GM21381 (cell line): ENCODE results near the gene C6orf136.

ENCODE experiments used
- ATAC-seq: cut with Tn5 transposase; IDR thresholded peaks from one replicate; pipeline ENCODE4 v1.9.1; 2021; ENCODE audit warnings: mild to moderate bottlenecking, moderate library complexity; ENCODE audit not compliant: unreplicated experiment

C6orf136 gene, protein sequence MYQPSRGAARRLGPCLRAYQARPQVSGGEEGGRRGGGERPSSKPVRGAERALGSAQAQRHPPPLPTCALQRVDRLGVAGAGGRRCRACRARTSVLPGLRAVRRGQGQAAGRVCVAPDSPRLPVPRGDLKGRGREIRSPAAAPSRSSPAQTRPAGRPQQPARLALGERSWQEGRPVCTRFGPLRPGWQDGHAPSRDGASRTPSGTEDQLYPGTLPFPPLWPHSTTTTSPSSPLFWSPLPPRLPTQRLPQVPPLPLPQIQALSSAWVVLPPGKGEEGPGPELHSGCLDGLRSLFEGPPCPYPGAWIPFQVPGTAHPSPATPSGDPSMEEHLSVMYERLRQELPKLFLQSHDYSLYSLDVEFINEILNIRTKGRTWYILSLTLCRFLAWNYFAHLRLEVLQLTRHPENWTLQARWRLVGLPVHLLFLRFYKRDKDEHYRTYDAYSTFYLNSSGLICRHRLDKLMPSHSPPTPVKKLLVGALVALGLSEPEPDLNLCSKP

DNA sequence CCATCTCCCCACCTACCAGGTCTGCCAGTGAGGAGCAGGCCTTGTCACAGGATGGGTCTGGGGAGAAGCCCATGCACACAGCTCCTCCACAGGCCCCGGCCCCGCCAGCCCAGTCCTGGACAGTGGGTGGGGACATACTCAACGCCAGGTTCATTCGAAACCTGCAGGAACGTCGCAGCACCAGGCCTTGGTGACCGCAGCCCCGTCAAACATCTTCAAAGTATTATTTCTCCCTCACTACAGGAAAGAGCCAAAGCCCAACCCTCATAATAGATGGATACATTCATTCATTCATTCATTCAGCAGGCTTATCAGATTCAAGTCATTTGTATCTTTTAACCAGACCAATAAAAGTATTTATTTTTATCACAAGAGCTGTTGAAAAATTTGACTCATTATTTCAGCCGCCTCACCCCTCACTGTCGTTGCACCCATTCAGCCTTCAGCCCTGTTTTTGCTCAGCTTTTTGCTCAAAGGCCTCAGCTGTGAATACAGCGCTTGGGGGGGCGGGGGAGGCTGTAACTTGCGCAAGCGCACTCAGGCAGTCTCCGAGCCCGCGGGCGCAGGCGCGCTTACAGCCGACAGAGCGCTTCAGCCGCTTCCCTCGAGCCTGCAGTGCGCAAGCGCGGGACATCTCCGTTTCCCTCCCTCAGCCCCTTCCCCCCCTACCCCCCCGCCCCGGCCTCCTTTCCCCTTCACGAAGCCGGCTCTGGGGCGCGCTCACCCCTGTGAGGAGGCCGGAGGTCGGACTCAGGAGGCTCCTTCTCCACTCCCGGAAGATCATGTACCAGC is at the start of gene C6orf136:
Gene C6orf136, plus strand, starts transcription at position 684 of the 792 bp plus-strand sequence. Its CDS starts 99 bp downstream, at position 783.
- ATAC-seq: peak; percentile 47

DNA sequence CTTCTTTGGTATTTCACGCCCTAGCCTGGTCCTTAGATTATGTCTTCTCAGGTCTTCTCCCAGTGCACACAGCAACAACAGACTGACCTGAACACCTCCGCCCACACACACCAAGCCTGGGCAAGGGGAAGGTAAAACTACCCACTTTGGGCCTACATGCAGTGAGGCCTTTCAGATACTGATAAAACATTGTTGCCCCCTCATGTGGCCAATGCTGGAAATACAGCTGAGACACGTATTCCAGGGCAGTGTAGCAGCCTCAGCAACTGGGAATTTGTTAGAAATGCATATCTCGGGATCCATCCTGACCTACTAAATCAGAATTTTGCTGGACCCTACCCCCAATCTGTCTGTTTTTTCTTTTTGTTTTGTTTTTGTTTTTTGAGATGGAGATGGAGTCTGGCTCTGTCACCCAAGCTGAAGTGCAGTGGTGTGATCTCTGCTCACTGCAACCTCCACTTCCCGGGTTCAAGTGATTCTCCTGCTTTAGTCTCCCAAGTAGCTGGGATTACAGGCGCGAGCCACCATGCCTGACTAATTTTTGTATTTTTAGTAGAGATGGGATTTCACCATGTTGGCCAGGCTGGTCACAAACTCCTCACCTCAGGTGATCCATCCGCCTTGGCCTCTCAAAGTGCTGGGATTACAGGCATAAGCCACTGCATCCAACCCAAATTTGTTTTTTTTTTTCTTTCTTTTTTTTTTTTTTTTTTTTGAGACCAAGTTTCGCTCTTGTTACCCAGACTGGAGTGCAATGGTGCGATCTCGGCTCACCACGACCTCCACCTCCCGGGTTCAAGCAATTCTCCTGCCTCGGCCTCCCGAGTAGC is 49.4 kb upstream of the C6orf136 start:
- ATAC-seq: peak; percentile 54

DNA sequence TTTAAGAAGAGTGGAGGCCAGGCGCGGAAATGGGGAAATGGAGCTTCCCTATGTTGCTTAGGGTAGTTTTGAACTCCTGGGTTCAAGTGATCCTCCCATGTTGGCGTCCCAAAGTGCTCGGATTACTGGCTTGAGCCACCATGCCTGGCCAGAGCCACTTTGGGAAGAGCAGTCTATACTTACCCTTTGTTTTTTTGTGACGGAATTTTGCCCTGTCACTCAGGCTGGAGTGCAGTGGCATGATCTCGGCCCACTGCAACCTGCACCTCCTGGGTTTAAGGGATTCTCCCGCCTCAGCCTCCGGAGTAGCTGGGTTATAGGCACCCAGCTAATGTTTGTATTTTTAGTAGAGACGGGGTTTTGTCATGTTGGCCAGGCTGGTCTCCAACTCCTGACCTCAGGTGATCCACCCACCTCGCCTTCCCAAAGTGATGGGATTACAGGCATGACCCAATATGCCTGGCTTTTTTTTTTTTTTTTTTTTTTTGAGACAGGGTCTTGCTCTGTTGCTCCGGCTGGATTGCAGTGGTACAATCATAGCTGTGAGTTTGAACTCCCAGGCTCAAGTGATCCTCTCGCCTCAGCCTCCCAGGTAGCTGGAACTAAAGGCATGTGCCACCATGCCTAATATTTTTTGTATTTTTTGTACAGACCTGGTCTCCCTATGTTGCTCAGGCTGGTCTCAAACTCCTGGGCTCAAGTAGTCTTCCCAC is 47.9 kb upstream of the C6orf136 start:
- ATAC-seq: no peak

DNA sequence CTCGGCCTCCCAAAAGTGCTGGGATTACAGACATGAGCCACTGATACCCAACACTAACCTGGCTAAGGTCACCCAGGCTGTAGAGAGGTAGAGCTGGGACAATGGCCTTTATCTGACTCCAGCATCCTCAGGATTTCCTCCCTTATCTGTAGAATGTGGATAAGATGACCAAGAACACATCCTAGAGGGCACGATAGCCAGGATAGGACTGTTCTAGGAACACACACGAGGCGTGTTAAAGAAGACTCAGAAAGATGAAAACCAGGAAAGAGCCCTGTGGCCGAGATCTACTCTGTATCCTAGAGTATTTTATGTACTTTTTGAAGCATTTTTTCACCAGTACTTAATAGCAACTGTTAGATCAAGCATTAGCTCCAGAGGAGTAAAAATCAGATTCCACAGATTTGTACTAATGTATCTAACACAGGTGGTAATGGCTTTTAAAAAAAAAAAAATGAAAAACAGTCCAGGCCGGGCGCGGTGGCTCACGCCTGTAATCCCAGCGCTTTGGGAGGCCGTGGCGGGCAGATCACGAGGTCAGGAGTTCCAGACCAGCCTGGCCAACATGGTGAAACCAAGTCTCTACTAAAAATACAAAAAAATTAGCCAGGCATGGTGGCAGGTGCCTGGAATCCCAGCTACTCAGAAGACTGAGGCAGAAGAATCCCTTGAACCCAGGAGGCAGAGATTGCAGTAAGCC is 47.2 kb upstream of the C6orf136 start:
- no peak for ATAC-seq

DNA sequence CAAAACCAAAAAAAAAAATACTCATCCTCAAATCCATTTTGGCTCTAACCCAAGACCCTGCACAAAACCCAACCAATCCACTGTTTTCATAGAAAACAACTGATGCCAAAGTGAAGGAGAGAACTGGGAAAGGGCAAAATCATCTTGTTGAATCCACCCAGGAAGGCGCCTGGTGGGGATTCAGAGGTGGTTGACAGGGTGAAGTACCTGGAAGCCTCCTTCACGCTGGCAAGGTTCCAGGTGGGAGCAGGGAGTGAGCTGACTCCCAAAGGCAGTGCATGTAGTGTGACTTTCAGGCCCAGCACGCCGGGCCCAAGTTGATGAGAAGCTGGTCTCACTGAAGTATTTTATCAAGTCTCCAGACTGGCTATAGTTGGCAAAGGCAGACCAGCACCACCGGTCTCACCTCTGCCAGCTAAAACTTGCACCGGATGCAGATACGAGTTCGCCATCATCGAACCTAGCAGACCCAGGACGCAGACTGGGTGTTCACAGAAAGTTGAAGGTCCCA is 46.4 kb upstream of the C6orf136 start:
- no peak for ATAC-seq

DNA sequence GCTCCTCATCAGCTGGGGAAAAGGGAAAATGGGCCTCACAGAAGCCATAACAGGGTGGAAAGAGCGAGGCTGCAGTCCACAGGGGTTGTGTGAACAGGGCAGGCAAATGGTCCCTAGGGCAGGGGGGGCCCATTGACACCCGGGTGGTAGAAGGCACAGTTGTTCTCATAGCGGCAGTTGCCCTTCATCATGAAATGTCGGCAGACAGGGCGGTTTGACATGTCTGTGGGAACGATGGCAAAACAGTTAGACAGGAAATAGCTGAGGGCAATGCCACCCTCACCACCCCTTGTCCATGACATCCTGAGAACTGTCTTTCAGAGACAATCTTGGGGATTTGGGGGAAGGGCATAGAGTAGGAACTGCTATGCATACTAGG is 45.5 kb upstream of the C6orf136 start:
- ATAC-seq: no peak

DNA sequence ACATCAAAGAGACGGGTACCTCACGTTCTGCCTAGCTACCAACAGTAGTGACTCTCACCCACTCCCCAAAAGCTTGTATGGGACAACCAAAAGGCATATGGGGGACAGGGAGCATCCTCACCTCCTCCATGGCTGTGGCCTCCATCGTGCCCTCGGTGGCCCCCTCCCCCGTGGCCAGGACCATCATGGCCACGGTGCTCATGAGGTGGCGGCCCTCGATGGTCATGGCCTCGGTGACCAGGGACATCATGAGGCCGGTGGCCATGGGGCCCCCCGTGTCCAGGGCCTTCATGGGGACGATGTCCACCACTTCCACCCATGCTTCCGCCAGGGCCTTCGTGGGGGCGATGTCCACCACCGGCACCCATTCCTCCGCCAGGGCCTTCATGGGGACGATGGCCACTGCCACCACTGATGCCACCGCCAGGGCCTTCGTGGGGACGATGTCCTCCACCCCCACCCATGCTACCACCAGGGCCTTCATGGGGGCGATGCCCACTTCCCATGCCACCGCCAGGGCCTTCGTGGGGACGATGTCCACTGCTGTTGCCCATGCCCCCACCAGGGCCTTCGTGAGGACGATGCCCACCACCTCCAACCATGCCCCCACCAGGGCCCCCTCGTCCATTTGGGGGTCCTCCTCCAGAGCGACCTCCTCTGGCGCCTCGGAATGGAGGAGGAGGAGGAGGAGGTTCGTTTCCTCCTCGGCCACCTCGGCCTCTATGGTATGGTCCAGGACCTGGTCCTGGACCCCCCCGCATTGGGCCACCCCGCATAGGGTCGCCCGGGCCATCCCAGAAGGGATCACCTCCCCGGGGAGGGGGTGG is 44.9 kb upstream of the C6orf136 start:
- ATAC-seq: no peak

DNA sequence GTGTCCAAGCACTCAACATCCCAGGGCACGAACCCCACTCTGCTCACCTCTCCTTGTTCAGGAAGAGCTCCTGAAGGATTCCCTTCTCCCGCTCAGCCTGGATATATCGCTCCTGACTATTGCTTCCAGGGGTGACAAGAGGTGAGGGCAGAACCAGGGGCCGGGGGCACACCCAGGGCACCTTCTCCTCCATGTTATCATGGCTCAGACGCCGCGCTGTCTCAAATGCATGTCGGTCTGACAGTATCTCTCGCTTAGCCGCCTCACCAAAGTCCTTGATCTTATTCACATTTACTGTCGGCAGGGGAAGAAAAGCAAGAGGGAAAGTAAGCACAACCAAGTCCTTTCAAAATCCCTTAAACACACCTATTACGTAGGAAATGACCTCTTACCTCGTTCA is 43.0 kb upstream of the C6orf136 start:
- no peak for ATAC-seq

DNA sequence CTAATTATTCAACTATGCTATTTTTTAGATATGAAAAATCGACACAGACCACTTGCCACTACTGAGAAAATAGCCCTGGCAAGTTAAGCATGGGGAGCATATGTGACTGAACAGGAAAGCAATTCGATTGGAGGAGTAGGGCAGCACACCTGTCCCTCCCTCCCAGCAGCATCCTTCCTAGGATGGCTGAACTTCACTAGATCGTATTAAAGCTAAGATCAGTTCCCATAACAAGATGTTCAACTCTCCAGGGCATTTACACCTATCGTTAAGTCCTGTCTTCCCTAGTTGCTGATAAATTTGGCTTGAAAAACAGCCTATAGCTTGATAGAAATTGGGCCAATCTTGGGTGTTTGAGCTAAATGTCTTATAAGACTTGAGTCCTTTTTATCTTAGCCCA is 36.9 kb upstream of the C6orf136 start:
- no peak for ATAC-seq

DNA sequence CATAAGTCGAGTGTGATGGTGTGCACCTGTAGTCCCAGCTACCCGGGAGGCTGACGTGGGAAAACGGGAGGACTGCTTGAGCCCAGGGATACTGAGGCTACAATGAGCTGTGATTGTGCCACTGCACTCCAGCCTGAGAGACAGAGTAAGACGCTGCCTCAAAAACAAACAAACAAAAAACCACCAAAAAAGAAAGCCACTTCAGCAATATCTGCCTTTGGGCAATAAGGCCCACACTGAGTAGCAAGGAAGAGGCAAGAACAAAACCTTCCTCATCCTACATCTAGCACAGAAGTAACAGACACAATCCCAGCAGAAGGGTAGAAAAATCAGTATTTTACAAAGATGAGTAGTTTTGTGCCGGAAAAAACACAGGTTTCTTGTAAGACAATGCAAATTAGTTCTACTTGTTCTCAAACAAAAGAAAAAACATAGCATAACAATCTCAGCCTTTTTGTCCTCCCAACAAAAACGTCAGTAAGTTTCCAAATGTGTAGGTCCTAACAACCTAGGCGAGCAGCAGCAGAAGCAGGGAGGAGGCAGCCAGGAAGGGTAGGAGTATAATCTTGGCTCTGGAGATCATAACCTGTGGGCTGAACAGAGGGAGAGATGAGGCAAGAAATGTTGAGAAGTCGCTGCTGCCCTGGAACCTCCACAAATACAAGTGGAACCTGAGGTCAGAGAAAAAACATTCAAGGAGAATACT is 35.6 kb upstream of the C6orf136 start:
- ATAC-seq: no peak

DNA sequence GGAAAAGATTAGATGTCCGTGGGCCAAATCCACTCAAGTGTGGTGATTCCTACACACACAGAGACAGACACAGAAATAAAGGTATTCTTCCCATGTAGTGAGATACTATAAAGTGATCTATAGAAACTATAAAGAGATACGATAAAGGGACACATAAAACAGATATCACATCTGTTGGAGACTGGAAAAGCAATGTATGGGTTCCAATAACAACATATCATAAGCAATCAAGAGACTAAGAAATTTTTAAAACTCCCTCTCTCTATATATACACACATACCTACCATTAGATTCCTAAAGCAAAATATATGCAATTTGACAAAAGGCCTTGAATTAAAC is 35.1 kb upstream of the C6orf136 start:
- no peak for ATAC-seq

DNA sequence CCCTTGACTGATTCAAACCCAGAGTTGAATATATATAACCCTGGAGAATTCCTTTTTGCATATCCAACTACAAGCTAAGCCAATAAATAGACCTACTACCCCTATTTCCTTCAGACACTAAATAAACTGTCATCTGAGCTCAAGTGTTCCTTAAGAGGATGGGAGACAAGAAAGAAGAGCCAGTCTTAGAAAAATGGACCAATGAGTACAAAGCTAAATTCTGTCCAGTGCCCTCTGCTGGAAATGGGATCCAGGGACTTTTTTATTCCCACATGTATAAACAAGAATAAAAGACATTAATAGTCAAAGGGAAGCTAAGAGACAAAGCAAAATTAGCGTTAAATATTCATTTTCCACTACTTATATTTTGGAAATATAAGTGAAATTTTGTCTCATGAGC is 34.7 kb upstream of the C6orf136 start:
- no peak for ATAC-seq

DNA sequence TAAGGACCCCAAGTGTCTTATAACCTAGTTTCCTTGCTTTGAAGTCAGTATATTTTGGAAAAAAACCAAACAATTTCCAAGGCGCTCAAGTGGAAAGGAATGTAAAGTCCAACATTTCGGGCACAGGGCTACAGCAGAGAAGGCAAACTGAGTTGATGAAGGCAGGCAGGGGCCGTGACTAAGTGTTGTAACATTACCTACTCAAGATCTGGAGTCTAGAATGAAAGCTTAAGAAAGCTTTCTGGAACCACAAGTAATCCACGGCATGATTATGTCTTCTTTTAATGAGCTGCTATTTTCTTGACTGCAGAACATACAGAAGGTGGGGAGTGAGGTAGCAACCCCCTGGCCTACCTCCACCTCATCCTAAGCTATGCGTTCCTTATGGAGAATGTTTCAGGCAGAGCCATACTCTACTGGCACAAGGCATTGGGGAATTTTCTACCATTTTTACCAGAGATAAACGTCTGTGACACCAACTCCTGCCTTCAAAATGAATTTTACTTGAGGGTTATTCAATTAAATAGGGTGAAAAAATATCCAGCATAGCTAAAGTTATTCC is 34.2 kb upstream of the C6orf136 start:
- ATAC-seq: no peak

DNA sequence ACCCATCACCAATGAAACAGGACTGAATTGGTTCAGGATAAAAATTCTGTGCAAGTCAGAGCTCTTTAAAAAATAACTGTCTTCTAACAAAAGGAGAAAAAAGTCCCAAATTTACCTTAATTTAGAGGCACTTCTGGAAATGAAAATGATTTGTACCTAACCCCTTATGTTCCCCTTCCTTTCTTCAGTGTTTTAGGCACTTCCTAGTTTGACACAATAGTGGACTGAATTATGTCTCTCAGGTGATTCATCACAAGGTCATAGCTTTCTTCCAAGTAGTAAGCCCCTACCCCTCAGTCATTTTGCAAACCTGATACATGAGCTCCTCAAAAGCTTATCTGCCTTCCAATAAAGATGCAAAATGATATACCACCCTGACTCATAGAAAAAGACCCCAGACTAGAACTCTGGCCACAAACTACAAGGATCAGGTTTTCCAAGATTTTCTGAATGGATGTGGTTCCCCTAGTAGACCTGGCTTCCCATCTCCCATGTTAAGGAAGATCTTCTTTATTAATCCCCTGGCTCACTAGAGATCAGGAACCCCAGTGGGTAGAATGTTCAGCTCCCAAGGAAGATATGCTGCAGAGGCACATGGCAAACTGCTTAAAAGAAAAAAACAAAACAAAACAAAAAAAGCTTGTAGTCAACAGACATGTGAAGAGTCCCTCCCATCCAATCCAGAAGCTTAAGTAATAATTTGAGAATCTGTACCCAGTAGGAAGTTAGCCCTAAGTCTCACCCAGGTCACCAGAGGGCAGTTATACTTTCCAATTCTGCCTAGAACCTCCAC is 33.5 kb upstream of the C6orf136 start:
- no peak for ATAC-seq

DNA sequence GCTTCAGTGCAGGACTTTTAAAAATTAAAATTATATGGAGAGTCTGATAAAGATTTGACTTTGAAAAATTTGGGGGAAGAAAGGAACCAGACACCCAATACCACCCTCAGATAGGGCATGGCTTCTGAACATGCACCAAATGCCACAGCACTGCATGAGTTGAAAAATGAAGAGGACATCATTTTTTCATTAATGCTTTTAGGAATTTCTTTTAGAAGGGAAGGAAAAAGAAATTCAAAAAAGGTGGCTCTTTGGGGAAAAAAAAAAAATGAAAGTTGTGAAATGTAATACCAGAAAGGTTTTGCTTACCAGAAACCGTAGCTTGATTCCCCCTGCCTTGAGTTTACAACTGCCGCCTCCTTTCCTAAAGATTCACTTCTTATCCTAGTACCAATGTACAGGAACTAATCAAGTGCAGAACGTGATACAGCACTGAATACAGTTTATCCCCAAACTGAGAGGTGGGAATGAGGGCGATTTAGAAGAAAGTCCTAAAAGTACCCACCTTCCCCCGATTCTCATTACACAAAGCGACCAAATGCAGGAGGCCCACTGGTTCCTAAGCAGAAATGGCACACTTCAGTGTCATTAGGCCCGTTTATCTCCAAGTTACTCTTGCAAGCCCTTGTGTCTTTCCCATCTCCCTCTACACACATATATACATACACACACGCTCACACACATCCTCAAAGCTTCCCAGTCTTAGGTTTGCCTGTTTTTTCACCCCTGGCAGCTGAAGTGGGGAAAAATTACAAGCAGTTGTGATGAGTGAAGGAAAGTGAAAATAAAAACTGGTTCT is 32.7 kb upstream of the C6orf136 start:
- no peak for ATAC-seq

DNA sequence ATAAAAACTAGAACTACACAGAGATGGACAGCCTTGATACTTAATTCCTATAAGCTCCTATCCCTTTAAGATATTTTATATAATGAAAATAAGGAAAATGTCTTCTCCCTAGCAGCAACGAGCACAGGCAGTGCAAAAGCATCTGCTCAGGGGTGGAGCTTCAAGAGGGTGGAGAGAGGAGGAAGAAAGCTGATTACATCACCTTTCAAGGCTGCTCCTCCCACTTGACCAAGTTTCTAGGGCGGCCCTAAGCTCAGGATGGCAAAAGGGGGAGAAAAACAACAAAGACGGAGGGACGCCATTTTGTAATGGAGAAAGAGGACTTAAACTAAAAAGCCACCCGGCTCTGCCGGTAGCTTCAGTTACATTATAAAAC is 32.1 kb upstream of the C6orf136 start:
- ATAC-seq: peak; percentile 34
